Tibial nerve (tissue), 4 donors: ENCODE results near the gene KRTAP12-2. TPM values are rescaled to one million over a fixed set of nuclear protein-coding genes. Genes with fewer than 3 reads are reported as not detected.

ENCODE experiments used
- DNase-seq, 2 donors: peaks; one replicate each; pipeline ENCODE4 v3.0.0-alpha.2; 2019; ENCODE audit warnings: low spot score in 2 of 2
- H3K27ac ChIP-seq, 4 donors: fragments of 200-600 bp; sonication (generic) in 3 of 4; one replicate each; pipeline ENCODE4 v1.5.1; 2017 to 2019; ENCODE audit warnings: mild to moderate bottlenecking in 1 of 4
- H3K27me3 ChIP-seq, 2 donors: fragments of 200-600 bp; sonication (generic) in 1 of 2; one replicate each; pipeline versions ENCODE4 v1.5.1 to v1.6.0; 2017 to 2019
- H3K36me3 ChIP-seq, 3 donors: fragments of 200-600 bp; sonication (generic); one replicate each; pipeline ENCODE4 v1.5.1; 2018 to 2019
- H3K4me1 ChIP-seq, 4 donors: fragments of 200-600 bp; sonication (generic) in 3 of 4; one replicate each; pipeline ENCODE4 v1.5.1; 2017 to 2019
- H3K4me3 ChIP-seq, 4 donors: fragments of 200-600 bp; sonication (generic) in 3 of 4; one replicate each; pipeline ENCODE4 v1.5.1; 2017 to 2019; ENCODE audit warnings: mild to moderate bottlenecking in 1 of 4, moderate library complexity in 1 of 4
- H3K9me3 ChIP-seq, 4 donors: fragments of 200-600 bp; sonication (generic) in 3 of 4; one replicate each; pipeline ENCODE4 v1.5.1; 2017 to 2019
- EP300 ChIP-seq, 2 donors: sonication (generic); formaldehyde crosslinking; IDR thresholded peaks; one replicate each; pipeline ENCODE4 v1.6.1; 2017; ENCODE audit warnings: antibody characterized with exemption in 2 of 2, mild to moderate bottlenecking in 1 of 2
- POLR2A ChIP-seq, 2 donors: fragments of 450-650 bp; IDR thresholded peaks; one replicate each; pipeline ENCODE4 v1.6.1; 2017; ENCODE audit warnings: antibody characterized with exemption in 2 of 2, mild to moderate bottlenecking in 2 of 2, moderate library complexity in 2 of 2
- WGBS, 2 donors: methylation state at CpG; one replicate each; pipeline ENCODE4 v1.1.5; 2018; 5-methylcytosine and 5-hydroxymethylcytosine counted together
- total RNA-seq, 4 donors: library from RNA; depleted of rRNA; stranded (reverse); fragments of >200 nt; gene quantifications; one replicate each; pipeline ENCODE4 v1.1.0, GENCODE V29; 2016
- TF ChIP-seq, protein P1 (sequence below), 5 experiments: fragments of 200-600 bp in 3 of 5; fragments of 450-650 bp in 2 of 5; sonication (generic) in 3 of 5; IDR thresholded peaks; one replicate each; pipeline ENCODE4 v1.5.1; 2016 to 2019; ENCODE audit warnings: antibody characterized with exemption in 5 of 5, mild to moderate bottlenecking in 3 of 5, moderate library complexity in 2 of 5

KRTAP12-2 gene
- total RNA-seq, 4 donors from 2014 or later: not detected

DNA sequence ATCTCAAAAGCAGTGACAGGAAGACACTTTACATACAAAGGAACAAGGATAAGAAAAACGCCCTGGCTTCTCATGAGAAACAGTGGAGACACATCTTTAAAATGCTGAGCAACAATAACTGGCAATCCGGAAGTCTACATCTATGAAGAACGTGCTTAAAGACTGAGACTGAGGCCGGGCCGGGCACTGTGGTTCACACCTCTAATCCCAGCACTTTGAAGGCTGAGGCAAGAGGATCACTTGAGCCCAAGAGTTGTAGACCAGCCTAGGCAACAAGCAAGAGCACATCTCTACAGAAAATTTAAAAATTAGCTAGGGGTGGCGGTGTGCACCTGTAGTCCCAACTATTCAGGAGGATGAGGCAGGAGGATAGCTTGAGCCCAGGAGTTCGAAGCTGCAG is 17.4 kb upstream of the KRTAP12-2 start:
- Histone ChIP-seq H3K36me3 (no peaks in the 10 kb centered on the region), H3K27me3 (peaks cover 0 to 31% of the 10 kb centered on the region in 2 donors), H3K27ac (no peak overlapping the region), H3K9me3 (no peaks in the 10 kb centered on the region), H3K4me1 (no peaks in the 10 kb centered on the region), H3K4me3 (no peak overlapping the region)
- TF ChIP-seq EP300 (IDR thresholded peaks at IDR 0.05): no peak
- no peak for TF ChIP-seq POLR2A (IDR thresholded peaks at IDR 0.05)
- TF ChIP-seq, protein P1, sequence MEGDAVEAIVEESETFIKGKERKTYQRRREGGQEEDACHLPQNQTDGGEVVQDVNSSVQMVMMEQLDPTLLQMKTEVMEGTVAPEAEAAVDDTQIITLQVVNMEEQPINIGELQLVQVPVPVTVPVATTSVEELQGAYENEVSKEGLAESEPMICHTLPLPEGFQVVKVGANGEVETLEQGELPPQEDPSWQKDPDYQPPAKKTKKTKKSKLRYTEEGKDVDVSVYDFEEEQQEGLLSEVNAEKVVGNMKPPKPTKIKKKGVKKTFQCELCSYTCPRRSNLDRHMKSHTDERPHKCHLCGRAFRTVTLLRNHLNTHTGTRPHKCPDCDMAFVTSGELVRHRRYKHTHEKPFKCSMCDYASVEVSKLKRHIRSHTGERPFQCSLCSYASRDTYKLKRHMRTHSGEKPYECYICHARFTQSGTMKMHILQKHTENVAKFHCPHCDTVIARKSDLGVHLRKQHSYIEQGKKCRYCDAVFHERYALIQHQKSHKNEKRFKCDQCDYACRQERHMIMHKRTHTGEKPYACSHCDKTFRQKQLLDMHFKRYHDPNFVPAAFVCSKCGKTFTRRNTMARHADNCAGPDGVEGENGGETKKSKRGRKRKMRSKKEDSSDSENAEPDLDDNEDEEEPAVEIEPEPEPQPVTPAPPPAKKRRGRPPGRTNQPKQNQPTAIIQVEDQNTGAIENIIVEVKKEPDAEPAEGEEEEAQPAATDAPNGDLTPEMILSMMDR (IDR thresholded peaks at IDR 0.05): no peak
- WGBS, 2 donors: 77 to 85% methylated on average over 7 of the region's 7 CpGs
- no peak for DNase-seq

DNA sequence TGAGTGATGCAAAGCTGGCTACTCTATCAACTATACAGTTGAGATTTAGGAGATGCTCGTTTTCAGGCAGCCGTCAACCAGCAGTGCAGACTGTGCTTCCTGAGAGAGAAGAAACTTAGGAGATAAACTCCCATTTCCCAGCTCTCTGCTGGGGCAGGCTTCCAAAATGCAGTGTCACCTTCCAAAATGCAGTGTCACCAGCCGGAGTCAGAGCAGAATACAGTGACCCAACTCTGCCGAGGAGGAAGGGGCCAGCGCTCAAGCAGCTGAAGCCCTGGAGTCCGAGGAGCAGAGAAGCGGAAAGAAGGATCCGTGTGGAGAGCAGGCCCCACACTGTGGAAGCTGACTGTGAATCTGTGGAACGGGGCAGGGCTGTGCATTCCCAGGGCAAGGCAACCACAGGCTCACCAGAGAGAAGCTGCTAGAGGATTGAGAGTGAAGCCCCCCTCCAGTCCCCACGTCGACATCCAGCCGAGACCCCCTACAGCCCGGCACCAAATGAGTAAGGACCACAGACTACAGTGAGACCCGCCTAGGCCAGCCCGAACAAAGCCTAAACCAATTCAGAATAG is 15.9 kb upstream of the KRTAP12-2 start:
- Histone ChIP-seq H3K27ac (no peak overlapping the region), H3K4me3 (no peak overlapping the region), H3K36me3 (no peaks in the 10 kb centered on the region), H3K4me1 (no peaks in the 10 kb centered on the region), H3K27me3 (peaks cover 0 to 22% of the 10 kb centered on the region in 2 donors), H3K9me3 (peaks cover 0 to 4% (median 0%) of the 10 kb centered on the region in 4 donors)
- no peak for TF ChIP-seq POLR2A (IDR thresholded peaks at IDR 0.05)
- TF ChIP-seq EP300 (IDR thresholded peaks at IDR 0.05): no peak
- TF ChIP-seq, protein P1 (IDR thresholded peaks at IDR 0.05): no peak
- 76% methylated on average over 15 of the region's 15 CpGs for WGBS, 2 donors
- DNase-seq: no peak

DNA sequence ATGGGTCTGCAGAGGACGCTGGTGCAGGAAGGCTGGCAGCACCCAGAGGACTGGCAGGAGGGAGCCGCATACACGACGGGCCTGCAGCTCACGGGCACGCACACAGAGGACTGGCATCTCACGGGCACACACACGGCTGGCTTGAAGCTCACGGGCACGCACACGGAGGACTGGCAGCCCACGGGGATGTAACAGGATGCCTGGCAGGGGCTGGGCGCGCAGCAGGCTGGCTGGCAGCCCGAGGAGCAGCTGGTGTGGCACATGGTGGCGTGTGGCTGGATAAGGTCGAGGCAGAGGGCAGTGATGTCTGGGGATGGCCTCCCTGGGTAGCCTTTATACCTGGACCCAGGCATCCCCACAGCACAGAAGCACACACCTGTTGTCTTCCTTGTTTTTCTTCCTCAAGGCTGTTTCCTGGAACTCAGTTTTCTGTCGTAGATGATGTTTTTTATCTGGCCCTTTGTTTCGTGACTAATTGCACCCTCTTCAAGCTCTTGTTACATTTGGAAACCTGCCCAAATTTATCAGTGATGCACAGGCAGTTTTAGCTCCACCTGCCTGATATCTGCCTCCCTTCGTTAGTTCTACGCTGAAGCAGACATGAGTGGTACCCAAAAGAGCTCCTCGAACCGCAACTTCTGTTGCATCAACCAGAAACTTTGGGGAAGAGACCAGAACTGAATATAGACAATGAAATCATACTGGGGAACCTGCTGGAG is 15.3 kb upstream of the KRTAP12-2 start, which contains the start of gene KRTAP12-1:
Gene KRTAP12-1, minus strand, starts transcription at position 303 of the 719 bp plus-strand sequence. Its CDS starts 40 bp downstream, at position 263.
- 75 to 81% methylated on average over 13 to 23 of the region's 23 CpGs for WGBS, 2 donors

DNA sequence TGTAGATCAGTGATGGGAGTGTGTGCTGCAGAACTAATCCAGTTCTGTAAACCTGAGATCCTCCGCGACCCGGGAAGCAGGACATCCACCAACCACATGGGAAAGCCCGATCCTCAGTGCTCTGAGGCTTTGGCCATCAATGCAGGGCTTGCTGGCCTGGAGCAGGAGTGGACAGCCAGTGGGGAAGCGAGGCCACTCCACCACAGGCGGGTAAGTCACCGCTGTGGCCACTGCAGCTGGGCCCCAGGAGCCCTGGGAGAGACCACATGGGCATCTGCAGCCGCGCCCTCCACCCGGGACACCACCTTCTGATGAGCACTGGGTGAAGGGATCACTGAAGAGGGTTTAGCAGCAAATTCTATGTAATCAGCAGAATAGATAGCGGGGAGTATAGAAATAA is 14.4 kb upstream of the KRTAP12-2 start:
- peaks cover 0 to 7% of the 10 kb centered on the region in 2 donors for H3K27me3 ChIP-seq
- 63 to 91% methylated on average over 11 of the region's 11 CpGs for WGBS, 2 donors

More for the DNA sequence above, 15.3 kb upstream of the KRTAP12-2 start, which contains the start of gene KRTAP12-1:
- no peaks in the 10 kb centered on the region for H3K36me3 ChIP-seq
- H3K27me3 ChIP-seq: peaks cover 0 to 16% of the 10 kb centered on the region in 2 donors
- H3K4me3 ChIP-seq: no peak within 1 kb of the TSS
- no peak for DNase-seq
- H3K9me3 ChIP-seq: peaks cover 0 to 4% (median 0%) of the 10 kb centered on the region in 4 donors
- no peaks in the 10 kb centered on the region for H3K4me1 ChIP-seq
- no peak within 1 kb of the TSS for H3K27ac ChIP-seq
- no peak for TF ChIP-seq POLR2A (IDR thresholded peaks at IDR 0.05)
- TF ChIP-seq EP300 (IDR thresholded peaks at IDR 0.05): no peak
- TF ChIP-seq, protein P1 (IDR thresholded peaks at IDR 0.05): no peak

More for the DNA sequence above, 14.4 kb upstream of the KRTAP12-2 start:
- Histone ChIP-seq H3K4me1 (no peaks in the 10 kb centered on the region), H3K27ac (no peak overlapping the region), H3K36me3 (no peaks in the 10 kb centered on the region), H3K4me3 (no peak overlapping the region), H3K9me3 (peaks cover 0 to 4% (median 0%) of the 10 kb centered on the region in 4 donors)
- no peak for DNase-seq
- TF ChIP-seq EP300 (IDR thresholded peaks at IDR 0.05) (no peak), POLR2A (IDR thresholded peaks at IDR 0.05) (no peak)
- TF ChIP-seq, protein P1 (IDR thresholded peaks at IDR 0.05): no peak
